ENCODE results near the gene TTC28.

DNA sequence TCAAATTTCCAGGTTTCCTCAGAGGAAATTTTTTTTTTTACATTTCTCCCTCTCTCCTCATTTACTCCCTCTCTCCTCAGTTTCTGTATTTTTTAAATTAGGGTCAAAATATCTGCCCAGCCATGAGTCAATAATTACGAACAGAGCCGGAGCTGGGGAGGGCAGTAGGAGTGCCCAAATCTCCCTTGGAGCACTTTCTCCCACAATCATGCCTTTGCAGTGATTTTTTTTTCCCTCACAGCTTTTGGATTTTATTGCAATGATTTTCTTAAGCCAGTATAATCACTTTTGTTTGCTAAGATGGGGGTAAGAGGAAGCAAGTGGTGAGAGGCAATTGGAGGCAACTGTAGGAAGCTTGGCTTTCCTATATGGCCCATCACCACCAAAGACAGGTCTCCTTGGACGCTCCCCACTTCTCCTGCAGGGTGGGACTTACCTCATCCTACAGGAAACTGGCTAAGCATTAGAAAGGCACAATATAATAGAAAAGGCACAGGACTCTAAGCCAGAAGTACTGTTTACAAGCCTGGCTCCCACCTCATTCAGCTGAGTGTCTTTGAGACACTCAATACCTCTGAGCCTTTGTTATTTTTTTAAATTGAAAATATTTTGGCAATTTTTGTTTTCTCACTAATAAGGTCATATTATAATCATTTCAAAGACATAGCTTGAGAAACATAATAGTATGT, 568.0 kb downstream of the TTC28 start:
- TF ChIP-seq CTCF (IDR thresholded peaks at IDR 0.05) (no peak), POLR2A (IDR thresholded peaks at IDR 0.05) (no peak)
